Measurements from ENCODE around the gene USP43.

- TF ChIP-seq CTCF (conservative IDR thresholded peaks at IDR 0.05 in 1 of 2, IDR thresholded peaks at IDR 0.05 in 1 of 2; ENCODE audit: extremely low read depth in 1 of 2, insufficient read depth in 1 of 2, low read depth in 1 of 2, low read length in 2 of 2) (no peak), EZH2 (IDR thresholded peaks at IDR 0.05; ENCODE audit: borderline replicate concordance, low read length) (no peak)
Measured at GRCh38 chr17:9658593-9659211, 13.4 kb downstream of the USP43 start.
